IMR-90 (cell line): Measurements from ENCODE around the gene LAMC3.

ENCODE experiments used
- BHLHE40 ChIP-seq: fragments of 150-350 bp; IDR thresholded peaks from 2 replicates; pipeline ENCODE4 v1.6.1; 2016; ENCODE audit warnings: mild to moderate bottlenecking, low read depth, low read length
- POLR2A ChIP-seq: IDR thresholded peaks from 2 replicates; pipeline ENCODE4 v1.6.1; 2012; ENCODE audit warnings: mild to moderate bottlenecking, low read depth, low read length
- TF ChIP-seq, protein P1 (sequence below): conservative IDR thresholded peaks from 2 replicates; pipeline ENCODE4 v1.5.1; 2012; ENCODE audit warnings: mild to moderate bottlenecking, low read depth, low read length, improper control_type of control experiment

DNA sequence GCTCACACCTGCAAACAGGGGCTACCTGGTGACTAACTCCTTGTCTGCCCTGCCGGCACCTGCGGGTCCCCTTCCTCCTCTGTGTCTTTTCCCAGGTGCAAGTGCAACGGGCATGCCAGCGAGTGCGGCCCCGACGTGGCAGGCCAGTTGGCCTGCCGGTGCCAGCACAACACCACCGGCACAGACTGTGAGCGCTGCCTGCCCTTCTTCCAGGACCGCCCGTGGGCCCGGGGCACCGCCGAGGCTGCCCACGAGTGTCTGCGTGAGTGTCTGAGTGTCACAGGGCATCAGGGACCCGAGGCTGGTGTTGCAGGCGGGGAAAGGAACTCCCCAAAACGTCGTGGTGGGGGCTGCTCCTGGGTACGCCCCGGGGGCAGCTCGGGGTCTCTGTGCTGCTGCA, 27.1 kb downstream of the LAMC3 start:
- TF ChIP-seq, protein P1, sequence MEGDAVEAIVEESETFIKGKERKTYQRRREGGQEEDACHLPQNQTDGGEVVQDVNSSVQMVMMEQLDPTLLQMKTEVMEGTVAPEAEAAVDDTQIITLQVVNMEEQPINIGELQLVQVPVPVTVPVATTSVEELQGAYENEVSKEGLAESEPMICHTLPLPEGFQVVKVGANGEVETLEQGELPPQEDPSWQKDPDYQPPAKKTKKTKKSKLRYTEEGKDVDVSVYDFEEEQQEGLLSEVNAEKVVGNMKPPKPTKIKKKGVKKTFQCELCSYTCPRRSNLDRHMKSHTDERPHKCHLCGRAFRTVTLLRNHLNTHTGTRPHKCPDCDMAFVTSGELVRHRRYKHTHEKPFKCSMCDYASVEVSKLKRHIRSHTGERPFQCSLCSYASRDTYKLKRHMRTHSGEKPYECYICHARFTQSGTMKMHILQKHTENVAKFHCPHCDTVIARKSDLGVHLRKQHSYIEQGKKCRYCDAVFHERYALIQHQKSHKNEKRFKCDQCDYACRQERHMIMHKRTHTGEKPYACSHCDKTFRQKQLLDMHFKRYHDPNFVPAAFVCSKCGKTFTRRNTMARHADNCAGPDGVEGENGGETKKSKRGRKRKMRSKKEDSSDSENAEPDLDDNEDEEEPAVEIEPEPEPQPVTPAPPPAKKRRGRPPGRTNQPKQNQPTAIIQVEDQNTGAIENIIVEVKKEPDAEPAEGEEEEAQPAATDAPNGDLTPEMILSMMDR: no peak
- TF ChIP-seq POLR2A (no peak), BHLHE40 (no peak)
